ENCODE measurements around the gene UBXN10. TPM values are rescaled to one million over a fixed set of nuclear protein-coding genes. Genes with fewer than 3 reads are reported as not detected.
A peak's percentile ranks its signal among the peaks of the same experiment; 100 is the strongest.

Gene UBXN10
- total RNA-seq, 1 experiment from 2014 or later = 0.05 TPM

DNA sequence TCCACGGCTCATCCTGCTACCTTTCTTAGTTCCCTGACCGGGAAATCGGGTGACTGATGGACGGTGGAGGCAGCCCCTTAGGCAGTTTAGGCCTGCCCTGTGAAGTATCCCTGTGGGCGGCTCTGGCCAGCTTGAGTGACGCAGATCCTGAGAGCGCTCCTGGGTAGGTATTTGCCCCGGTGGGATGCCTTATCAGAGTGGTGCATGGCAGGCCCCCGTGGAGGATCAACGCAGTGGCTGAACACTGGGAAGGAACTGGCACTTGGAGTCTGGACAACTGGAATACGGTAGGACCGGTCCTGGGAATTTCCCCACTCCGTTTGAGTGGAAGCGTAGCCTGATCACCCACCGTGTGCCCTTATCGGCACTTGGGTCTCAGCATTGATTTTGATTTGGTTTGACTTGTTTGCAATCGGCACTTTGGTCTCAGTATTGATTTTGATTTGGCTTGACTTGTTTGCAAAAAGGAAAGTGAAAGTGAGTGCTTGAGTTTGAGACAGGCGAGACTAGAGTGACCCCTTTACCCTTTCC, 31.5 kb upstream of the UBXN10 start:
- TF ChIP-seq POLR2AphosphoS5 (IDR thresholded peaks at IDR 0.05; ENCODE audit: low read depth, low read length) (no peak), TCF7L2 (IDR thresholded peaks at IDR 0.05; ENCODE audit: low read depth, low read length) (no peak), SIN3A (IDR thresholded peaks at IDR 0.05; ENCODE audit: borderline replicate concordance, insufficient read depth, low read depth, low read length) (no peak)
- TF ChIP-seq, protein P1, sequence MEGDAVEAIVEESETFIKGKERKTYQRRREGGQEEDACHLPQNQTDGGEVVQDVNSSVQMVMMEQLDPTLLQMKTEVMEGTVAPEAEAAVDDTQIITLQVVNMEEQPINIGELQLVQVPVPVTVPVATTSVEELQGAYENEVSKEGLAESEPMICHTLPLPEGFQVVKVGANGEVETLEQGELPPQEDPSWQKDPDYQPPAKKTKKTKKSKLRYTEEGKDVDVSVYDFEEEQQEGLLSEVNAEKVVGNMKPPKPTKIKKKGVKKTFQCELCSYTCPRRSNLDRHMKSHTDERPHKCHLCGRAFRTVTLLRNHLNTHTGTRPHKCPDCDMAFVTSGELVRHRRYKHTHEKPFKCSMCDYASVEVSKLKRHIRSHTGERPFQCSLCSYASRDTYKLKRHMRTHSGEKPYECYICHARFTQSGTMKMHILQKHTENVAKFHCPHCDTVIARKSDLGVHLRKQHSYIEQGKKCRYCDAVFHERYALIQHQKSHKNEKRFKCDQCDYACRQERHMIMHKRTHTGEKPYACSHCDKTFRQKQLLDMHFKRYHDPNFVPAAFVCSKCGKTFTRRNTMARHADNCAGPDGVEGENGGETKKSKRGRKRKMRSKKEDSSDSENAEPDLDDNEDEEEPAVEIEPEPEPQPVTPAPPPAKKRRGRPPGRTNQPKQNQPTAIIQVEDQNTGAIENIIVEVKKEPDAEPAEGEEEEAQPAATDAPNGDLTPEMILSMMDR (IDR thresholded peaks at IDR 0.05) = no peak
- TF ChIP-seq, protein P2, sequence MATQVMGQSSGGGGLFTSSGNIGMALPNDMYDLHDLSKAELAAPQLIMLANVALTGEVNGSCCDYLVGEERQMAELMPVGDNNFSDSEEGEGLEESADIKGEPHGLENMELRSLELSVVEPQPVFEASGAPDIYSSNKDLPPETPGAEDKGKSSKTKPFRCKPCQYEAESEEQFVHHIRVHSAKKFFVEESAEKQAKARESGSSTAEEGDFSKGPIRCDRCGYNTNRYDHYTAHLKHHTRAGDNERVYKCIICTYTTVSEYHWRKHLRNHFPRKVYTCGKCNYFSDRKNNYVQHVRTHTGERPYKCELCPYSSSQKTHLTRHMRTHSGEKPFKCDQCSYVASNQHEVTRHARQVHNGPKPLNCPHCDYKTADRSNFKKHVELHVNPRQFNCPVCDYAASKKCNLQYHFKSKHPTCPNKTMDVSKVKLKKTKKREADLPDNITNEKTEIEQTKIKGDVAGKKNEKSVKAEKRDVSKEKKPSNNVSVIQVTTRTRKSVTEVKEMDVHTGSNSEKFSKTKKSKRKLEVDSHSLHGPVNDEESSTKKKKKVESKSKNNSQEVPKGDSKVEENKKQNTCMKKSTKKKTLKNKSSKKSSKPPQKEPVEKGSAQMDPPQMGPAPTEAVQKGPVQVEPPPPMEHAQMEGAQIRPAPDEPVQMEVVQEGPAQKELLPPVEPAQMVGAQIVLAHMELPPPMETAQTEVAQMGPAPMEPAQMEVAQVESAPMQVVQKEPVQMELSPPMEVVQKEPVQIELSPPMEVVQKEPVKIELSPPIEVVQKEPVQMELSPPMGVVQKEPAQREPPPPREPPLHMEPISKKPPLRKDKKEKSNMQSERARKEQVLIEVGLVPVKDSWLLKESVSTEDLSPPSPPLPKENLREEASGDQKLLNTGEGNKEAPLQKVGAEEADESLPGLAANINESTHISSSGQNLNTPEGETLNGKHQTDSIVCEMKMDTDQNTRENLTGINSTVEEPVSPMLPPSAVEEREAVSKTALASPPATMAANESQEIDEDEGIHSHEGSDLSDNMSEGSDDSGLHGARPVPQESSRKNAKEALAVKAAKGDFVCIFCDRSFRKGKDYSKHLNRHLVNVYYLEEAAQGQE (IDR thresholded peaks at IDR 0.05; ENCODE audit: insufficient read depth in 1 of 2, low read depth in 2 of 2, low read length in 1 of 2) = no peak
- Histone ChIP-seq H3K4me1 (ENCODE audit: control insufficient read depth, insufficient read depth, low read length) (peaks cover 4% of the 10 kb centered on the region; the same call in 1 of the 2 replicates), H3K27me3 (ENCODE audit: control insufficient read depth, insufficient read depth, low read length) (no peaks in the 10 kb centered on the region), H3K9me3 (ENCODE audit: control insufficient read depth, insufficient read depth, low read depth, low read length) (peaks cover under 1% of the 10 kb centered on the region; the same call in 1 of the 2 replicates), H3K4me3 (ENCODE audit: low read depth in 2 of 2, low read length in 2 of 2) (peak overlapping the region in 1 of 2 experiments; percentile 3; a peak in 2 of 4 replicates), H3K27ac (ENCODE audit: low read length) (peak overlapping the region; percentile 21; the same call in 1 of the 2 replicates), H3K36me3 (ENCODE audit: control insufficient read depth, insufficient read depth, low read length) (no peaks in the 10 kb centered on the region)
- POLR2A ChIA-PET = no interaction called here
- no peak for DNase-seq (ENCODE audit: low read depth, low spot score)
- CTCF ChIA-PET = interaction anchor here (0.5 to 0.6 kb wide), 2 partner anchors 24 to 52 kb away, joined by 3 read pairs; no protein-coding TSS in a partner anchor
- intact Hi-C loops (cut with micrococcal nuclease; ENCODE audit: unreplicated experiment) = no loop called here
- in situ Hi-C loops (cut with HindIII; ENCODE audit: low pct_unique_long_range_greater_than_20kb, low sequenced_read_pairs) = no loop called here
- no TSS peak for BruUV-seq (replicated peaks)
- no peak for ATAC-seq

DNA sequence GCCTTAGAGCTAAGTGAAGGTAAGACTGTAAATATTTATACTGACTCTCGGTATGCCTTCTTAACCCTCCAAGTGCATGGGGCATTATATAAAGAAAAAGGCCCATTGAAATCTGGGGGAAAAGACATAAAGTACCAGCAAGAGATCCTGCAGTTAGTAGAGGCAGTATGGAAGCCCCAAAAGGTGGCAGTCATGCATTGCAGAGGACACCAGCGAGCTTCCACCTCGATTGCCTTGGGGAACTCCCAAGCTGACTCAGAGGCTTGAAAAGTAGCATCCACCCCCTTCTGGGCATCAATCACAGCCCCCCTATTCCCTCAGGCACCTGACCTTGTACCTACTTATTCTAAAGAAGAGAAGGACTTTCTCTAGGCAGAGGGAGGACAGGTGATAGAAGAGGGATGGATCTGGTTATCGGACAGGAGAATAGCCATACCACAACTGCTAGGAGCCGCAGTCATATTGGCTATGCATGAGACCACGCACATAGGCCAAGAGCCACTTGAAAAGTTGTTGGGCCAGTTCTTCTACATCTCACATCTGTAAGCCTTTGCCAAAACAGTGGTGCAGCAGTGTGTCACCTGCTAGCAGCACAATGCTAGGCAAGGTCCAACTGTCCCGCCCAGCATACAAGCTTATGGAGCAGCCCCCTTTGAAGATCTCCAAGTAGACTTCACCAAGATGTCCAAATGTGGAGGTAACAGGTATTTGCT, 27.4 kb upstream of the UBXN10 start:
- ChIA-PET POLR2A (no interaction called here), CTCF (no interaction called here)
- intact Hi-C loops (cut with micrococcal nuclease; ENCODE audit: unreplicated experiment) (no loop called here), in situ Hi-C loops (cut with HindIII; ENCODE audit: low pct_unique_long_range_greater_than_20kb, low sequenced_read_pairs) (no loop called here)
- Histone ChIP-seq H3K4me1 (ENCODE audit: control insufficient read depth, insufficient read depth, low read length) (no peaks in the 10 kb centered on the region), H3K4me3 (ENCODE audit: low read depth in 2 of 2, low read length in 2 of 2) (no peak overlapping the region), H3K27me3 (ENCODE audit: control insufficient read depth, insufficient read depth, low read length) (no peaks in the 10 kb centered on the region), H3K9me3 (ENCODE audit: control insufficient read depth, insufficient read depth, low read depth, low read length) (peaks cover 16% of the 10 kb centered on the region; the same call in 1 of the 2 replicates), H3K27ac (ENCODE audit: low read length) (no peak overlapping the region), H3K36me3 (ENCODE audit: control insufficient read depth, insufficient read depth, low read length) (no peaks in the 10 kb centered on the region)
- TF ChIP-seq, protein P2 (IDR thresholded peaks at IDR 0.05; ENCODE audit: insufficient read depth in 1 of 2, low read depth in 2 of 2, low read length in 1 of 2) = no peak
- TF ChIP-seq POLR2AphosphoS5 (IDR thresholded peaks at IDR 0.05; ENCODE audit: low read depth, low read length) (no peak), TCF7L2 (IDR thresholded peaks at IDR 0.05; ENCODE audit: low read depth, low read length) (no peak), SIN3A (IDR thresholded peaks at IDR 0.05; ENCODE audit: borderline replicate concordance, insufficient read depth, low read depth, low read length) (no peak)
- TF ChIP-seq, protein P1 (IDR thresholded peaks at IDR 0.05) = no peak
- ATAC-seq (no peak), DNase-seq (ENCODE audit: low read depth, low spot score) (no peak)
- BruUV-seq (replicated peaks) = no TSS peak
